AG09309 (cell line): ENCODE data around the gene GNG12.

Source experiments
- DNase-seq: peaks from one replicate; pipeline ENCODE4 v3.0.0-alpha.2; 2010; ENCODE audit warnings: low read depth
- H3K4me3 ChIP-seq: 2 replicates; pipeline ENCODE4 v1.5.1; 2011; ENCODE audit warnings: mild to moderate bottlenecking, low read depth, low read length, moderate library complexity; ENCODE audit not compliant: control insufficient read depth
- TF ChIP-seq, protein P1 (sequence below): IDR thresholded peaks from 2 replicates; pipeline ENCODE4 v1.5.1; 2011; ENCODE audit warnings: mild to moderate bottlenecking, low read depth, low read length, inconsistent platforms; ENCODE audit not compliant: insufficient read depth, control insufficient read depth; ENCODE audit errors: missing control alignments

Gene GNG12

DNA sequence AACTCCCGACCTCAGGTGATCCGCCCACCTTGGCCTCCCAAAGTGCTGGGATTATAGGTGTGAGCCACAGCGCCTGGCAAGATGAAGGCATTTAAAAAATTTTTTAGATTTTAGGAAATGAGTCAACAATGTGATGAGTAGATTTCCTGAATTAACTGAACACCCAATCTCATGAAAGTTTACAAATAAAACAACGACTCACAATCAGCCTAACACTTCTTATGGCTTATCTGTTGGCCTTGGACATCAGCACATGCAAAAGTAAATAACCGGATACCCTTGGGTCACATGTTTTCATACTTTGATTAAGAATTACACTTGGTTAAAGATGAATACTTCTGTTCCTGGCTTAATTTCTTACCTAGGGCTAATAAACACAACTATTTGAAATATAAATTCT, 3.0 kb downstream of the GNG12 start:
- TF ChIP-seq, protein P1, sequence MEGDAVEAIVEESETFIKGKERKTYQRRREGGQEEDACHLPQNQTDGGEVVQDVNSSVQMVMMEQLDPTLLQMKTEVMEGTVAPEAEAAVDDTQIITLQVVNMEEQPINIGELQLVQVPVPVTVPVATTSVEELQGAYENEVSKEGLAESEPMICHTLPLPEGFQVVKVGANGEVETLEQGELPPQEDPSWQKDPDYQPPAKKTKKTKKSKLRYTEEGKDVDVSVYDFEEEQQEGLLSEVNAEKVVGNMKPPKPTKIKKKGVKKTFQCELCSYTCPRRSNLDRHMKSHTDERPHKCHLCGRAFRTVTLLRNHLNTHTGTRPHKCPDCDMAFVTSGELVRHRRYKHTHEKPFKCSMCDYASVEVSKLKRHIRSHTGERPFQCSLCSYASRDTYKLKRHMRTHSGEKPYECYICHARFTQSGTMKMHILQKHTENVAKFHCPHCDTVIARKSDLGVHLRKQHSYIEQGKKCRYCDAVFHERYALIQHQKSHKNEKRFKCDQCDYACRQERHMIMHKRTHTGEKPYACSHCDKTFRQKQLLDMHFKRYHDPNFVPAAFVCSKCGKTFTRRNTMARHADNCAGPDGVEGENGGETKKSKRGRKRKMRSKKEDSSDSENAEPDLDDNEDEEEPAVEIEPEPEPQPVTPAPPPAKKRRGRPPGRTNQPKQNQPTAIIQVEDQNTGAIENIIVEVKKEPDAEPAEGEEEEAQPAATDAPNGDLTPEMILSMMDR, result no peak
- no peak overlapping the region; the same call in 1 of the 2 replicates for H3K4me3 ChIP-seq
- DNase-seq, result no peak

GRCh38 chr1:67827688-67828087, 5.6 kb downstream of the GNG12 start:
- DNase-seq, result no peak
- H3K4me3 ChIP-seq, result no peak overlapping the region
- TF ChIP-seq, protein P1, result no peak

DNA sequence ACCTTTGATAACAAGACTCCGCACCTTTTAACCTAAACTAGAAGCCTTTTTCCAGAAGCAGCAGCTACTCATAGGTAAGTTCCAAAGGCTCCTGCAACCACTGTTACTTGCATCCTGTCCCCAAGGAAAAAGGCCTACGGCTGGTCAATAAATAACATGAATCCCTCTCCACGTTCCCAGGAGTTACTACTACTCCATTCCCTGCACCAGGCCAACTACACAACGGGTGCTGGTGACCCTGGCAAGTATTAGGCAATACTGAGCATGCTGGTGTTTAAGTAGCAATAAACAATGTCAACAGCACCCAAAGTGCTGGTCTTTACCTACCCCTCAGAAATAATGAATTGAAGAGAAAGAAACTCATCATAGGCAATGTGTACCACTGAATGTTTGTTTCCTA, 7.7 kb downstream of the GNG12 start:
- DNase-seq, result no peak
- no peak overlapping the region for H3K4me3 ChIP-seq
- TF ChIP-seq, protein P1, result no peak

DNA sequence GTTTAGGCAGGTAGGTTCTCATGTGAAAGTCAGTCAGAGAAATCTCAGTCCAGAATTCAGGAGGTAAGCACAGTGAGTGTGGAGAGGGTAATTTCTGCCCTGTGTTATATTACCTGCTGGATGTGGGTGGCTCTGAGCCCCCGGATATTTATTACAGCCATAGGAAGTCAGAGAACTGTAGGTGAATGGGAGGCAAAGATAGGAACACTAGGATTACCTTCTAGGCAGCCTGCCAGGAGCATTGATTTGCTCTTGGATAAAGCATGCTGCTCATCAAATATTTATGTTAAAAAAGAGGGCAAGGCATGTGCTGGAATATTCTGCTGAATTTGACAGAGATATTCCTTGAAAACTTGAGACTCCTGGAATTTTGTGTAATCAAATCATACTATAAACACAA, 8.5 kb downstream of the GNG12 start:
- TF ChIP-seq, protein P1, result no peak
- no peak for DNase-seq
- no peak overlapping the region for H3K4me3 ChIP-seq

GRCh38 chr1:67823615-67824014, 9.7 kb downstream of the GNG12 start:
- DNase-seq, result no peak
- TF ChIP-seq, protein P1, result no peak
- no peak overlapping the region for H3K4me3 ChIP-seq

GRCh38 chr1:67821263-67821662, 12.0 kb downstream of the GNG12 start:
- H3K4me3 ChIP-seq, result no peak overlapping the region
- no peak for DNase-seq
- TF ChIP-seq, protein P1, result no peak

GRCh38 chr1:67818725-67819301, 14.5 kb downstream of the GNG12 start:
- DNase-seq, result no peak

More at GRCh38 chr1:67818725-67819301, 14.5 kb downstream of the GNG12 start:
- H3K4me3 ChIP-seq, result no peak overlapping the region
- TF ChIP-seq, protein P1, result no peak
